Nephron progenitor cell (in vitro differentiated cells): Measurements from ENCODE around the gene TBX3.

Source experiments
- DNase-seq: peaks from one replicate; pipeline ENCODE4 v3.0.0; 2021
- H3K27ac Mint-ChIP-seq: 2 replicates; pipeline ENCODE4 v1.8.0; 2021; ENCODE audit warnings: mild to moderate bottlenecking, moderate library complexity, mixed read lengths
- H3K27me3 Mint-ChIP-seq: 2 replicates; pipeline ENCODE4 v1.8.0; 2021; ENCODE audit warnings: mild to moderate bottlenecking, low read depth, mixed read lengths; ENCODE audit not compliant: poor library complexity
- H3K36me3 Mint-ChIP-seq: 2 replicates; pipeline ENCODE4 v1.8.0; 2021; ENCODE audit warnings: low read depth, mixed read lengths
- H3K4me1 Mint-ChIP-seq: 2 replicates; pipeline ENCODE4 v1.8.0; 2021; ENCODE audit warnings: mixed read lengths
- H3K4me3 Mint-ChIP-seq: 2 replicates; pipeline ENCODE4 v1.8.0; 2021; ENCODE audit warnings: mild to moderate bottlenecking, moderate library complexity, mixed read lengths
- H3K9me3 Mint-ChIP-seq: 2 replicates; pipeline ENCODE4 v1.8.0; 2021; ENCODE audit warnings: mild to moderate bottlenecking, moderate library complexity, mixed read lengths
- CTCF ChIP-seq: fragments of 200-600 bp; sonication (generic); IDR thresholded peaks from 2 replicates; pipeline ENCODE4 v1.5.0; 2021; ENCODE audit warnings: antibody characterized with exemption

TBX3 gene

GRCh38 chr12:114690267-114691135 lies 6.5 kb upstream of the TBX3 start:
- no peak for TF ChIP-seq CTCF
- peaks cover 95% of the 10 kb centered on the region for H3K4me1 Mint-ChIP-seq
- no peak overlapping the region for H3K4me3 Mint-ChIP-seq
- H3K27me3 Mint-ChIP-seq = peaks cover 98% of the 10 kb centered on the region
- H3K36me3 Mint-ChIP-seq = no peaks in the 10 kb centered on the region
- DNase-seq = no peak
- H3K9me3 Mint-ChIP-seq = no peaks in the 10 kb centered on the region
- no peak overlapping the region for H3K27ac Mint-ChIP-seq

GRCh38 chr12:114689075-114689994 lies 5.4 kb upstream of the TBX3 start:
- TF ChIP-seq CTCF = no peak
- Mint-ChIP-seq H3K4me3 (peak overlapping the region; percentile 37), H3K27ac (no peak overlapping the region), H3K36me3 (no peaks in the 10 kb centered on the region), H3K27me3 (peaks cover 88% of the 10 kb centered on the region), H3K9me3 (no peaks in the 10 kb centered on the region), H3K4me1 (peaks cover 92% of the 10 kb centered on the region)
- no peak for DNase-seq

GRCh38 chr12:114688256-114688845 lies 4.4 kb upstream of the TBX3 start:
- Mint-ChIP-seq H3K27ac (no peak overlapping the region), H3K36me3 (no peaks in the 10 kb centered on the region), H3K27me3 (peaks cover 78% of the 10 kb centered on the region), H3K4me1 (peaks cover 82% of the 10 kb centered on the region), H3K4me3 (peak overlapping the region; percentile 37), H3K9me3 (no peaks in the 10 kb centered on the region)
- no peak for TF ChIP-seq CTCF
- no peak for DNase-seq

- peak overlapping the region; percentile 24 for H3K4me3 Mint-ChIP-seq
- H3K27me3 Mint-ChIP-seq = peaks cover 73% of the 10 kb centered on the region
- no peak for DNase-seq
- no peak overlapping the region for H3K27ac Mint-ChIP-seq
- H3K36me3 Mint-ChIP-seq = no peaks in the 10 kb centered on the region
- TF ChIP-seq CTCF = no peak
- H3K9me3 Mint-ChIP-seq = no peaks in the 10 kb centered on the region
- H3K4me1 Mint-ChIP-seq = peaks cover 77% of the 10 kb centered on the region
Observed at GRCh38 chr12:114687802-114688201, 3.8 kb upstream of the TBX3 start.

- Mint-ChIP-seq H3K4me3 (peak overlapping the region; percentile 83), H3K9me3 (no peaks in the 10 kb centered on the region), H3K27ac (no peak overlapping the region), H3K27me3 (peaks cover 64% of the 10 kb centered on the region), H3K36me3 (no peaks in the 10 kb centered on the region), H3K4me1 (peaks cover 77% of the 10 kb centered on the region)
- DNase-seq = peak; percentile 51
- no peak for TF ChIP-seq CTCF
Observed at GRCh38 chr12:114686773-114687500, 3.0 kb upstream of the TBX3 start.
